Epithelial cell of proximal tubule (primary cell): ENCODE results near the gene ZSCAN18. TPM values are rescaled to one million over a fixed set of nuclear protein-coding genes. Genes with fewer than 3 reads are reported as not detected.

Experiments
- DNase-seq: peaks from one replicate; pipeline ENCODE4 v3.0.0-alpha.2; 2011; ENCODE audit warnings: low read depth
- H3K4me3 ChIP-seq: 2 replicates; pipeline ENCODE4 v1.5.1; 2011; ENCODE audit warnings: low read depth, mild to moderate bottlenecking, low read length
- total RNA-seq: library from RNA; depleted of rRNA; stranded (reverse); fragments of >200 nt; gene quantifications from 2 replicates; pipeline ENCODE4 v1.2.3, GENCODE V29; 2015
- TF ChIP-seq, protein P1 (sequence below): conservative IDR thresholded peaks from 2 replicates; pipeline ENCODE4 v1.5.1; 2012; ENCODE audit warnings: low read depth, mild to moderate bottlenecking, low read length

Gene ZSCAN18
- total RNA-seq, 1 donor from 2014 or later: 40.1 TPM

DNA sequence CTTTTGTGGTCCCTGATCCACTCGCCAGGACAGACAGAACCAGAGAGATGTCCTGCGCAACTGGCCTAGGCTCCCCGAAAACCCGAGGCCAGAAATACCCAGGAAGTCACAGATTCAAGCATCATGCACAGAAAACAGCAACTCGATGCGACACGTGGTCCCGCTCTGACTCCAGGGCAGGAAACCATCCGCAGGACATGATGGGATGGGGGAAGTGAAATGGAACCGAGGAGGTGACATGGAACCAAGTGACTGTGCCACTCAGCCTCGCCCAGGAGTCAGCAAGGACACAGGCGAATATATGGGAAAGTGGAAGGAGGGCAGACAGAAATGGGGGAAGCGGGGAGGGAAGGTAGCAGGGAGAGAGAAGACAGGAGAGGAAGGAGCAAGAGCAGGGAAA is 1.1 kb downstream of the ZSCAN18 start:
- no peak for DNase-seq
- H3K4me3 ChIP-seq: peak overlapping the region; percentile 97
- TF ChIP-seq, protein P1, sequence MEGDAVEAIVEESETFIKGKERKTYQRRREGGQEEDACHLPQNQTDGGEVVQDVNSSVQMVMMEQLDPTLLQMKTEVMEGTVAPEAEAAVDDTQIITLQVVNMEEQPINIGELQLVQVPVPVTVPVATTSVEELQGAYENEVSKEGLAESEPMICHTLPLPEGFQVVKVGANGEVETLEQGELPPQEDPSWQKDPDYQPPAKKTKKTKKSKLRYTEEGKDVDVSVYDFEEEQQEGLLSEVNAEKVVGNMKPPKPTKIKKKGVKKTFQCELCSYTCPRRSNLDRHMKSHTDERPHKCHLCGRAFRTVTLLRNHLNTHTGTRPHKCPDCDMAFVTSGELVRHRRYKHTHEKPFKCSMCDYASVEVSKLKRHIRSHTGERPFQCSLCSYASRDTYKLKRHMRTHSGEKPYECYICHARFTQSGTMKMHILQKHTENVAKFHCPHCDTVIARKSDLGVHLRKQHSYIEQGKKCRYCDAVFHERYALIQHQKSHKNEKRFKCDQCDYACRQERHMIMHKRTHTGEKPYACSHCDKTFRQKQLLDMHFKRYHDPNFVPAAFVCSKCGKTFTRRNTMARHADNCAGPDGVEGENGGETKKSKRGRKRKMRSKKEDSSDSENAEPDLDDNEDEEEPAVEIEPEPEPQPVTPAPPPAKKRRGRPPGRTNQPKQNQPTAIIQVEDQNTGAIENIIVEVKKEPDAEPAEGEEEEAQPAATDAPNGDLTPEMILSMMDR: no peak

- no peak overlapping the region for H3K4me3 ChIP-seq
- TF ChIP-seq, protein P1: no peak
- DNase-seq: no peak
Measured at GRCh38 chr19:58095328-58095727, 2.7 kb downstream of the ZSCAN18 start.

GRCh38 chr19:58093071-58093470 is 5.0 kb downstream of the ZSCAN18 start:
- TF ChIP-seq, protein P1: no peak
- DNase-seq: no peak
- H3K4me3 ChIP-seq: no peak overlapping the region

- no peak overlapping the region for H3K4me3 ChIP-seq
- TF ChIP-seq, protein P1: no peak
- DNase-seq: no peak
Measured at GRCh38 chr19:58091251-58091995, 6.6 kb downstream of the ZSCAN18 start.

DNA sequence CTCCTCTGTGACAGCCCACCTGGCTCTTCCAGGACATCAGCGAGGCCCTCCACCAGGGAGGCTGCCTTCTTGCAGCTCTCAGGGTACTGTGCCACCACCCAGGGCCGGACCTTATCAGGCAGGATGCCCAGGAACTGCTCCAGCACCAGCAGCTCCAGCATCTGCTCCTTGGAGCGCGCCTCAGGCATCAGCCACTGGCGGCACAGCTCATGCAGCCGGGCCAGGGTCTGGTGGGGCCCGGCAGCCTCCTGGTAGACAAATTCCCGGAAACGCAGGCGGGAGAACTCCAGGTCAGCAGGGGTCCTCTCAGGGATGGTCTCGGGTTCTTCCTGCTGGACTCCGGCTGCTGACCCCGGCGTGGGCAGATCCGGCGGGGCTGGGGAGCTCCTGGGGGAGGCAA is 8.2 kb downstream of the ZSCAN18 start:
- no peak for DNase-seq
- H3K4me3 ChIP-seq: no peak overlapping the region
- TF ChIP-seq, protein P1: no peak

GRCh38 chr19:58088521-58089052 is 9.4 kb downstream of the ZSCAN18 start:
- TF ChIP-seq, protein P1: no peak
- DNase-seq: no peak
- H3K4me3 ChIP-seq: no peak overlapping the region
